Occipital lobe (tissue), 2 donors: ENCODE results near the gene PAM. TPM values are rescaled to one million over a fixed set of nuclear protein-coding genes. Genes with fewer than 3 reads are reported as not detected.
"Not testable (repeated sequence)": the region's sequence is repeated elsewhere in the genome, so short reads cannot be mapped to it uniquely, and the experiment has no call there.

Experiments used
- DNase-seq: peaks from one replicate; lab custom pipeline; 2025; lab: John Stamatoyannopoulos, UW
- total RNA-seq: library from RNA; depleted of rRNA; stranded (reverse); fragments of >200 nt; gene quantifications from one replicate; pipeline ENCODE4 v1.2.3, GENCODE V29; 2014

The PAM gene
- total RNA-seq, 1 donor from 2014 or later = 85.2 TPM

DNA sequence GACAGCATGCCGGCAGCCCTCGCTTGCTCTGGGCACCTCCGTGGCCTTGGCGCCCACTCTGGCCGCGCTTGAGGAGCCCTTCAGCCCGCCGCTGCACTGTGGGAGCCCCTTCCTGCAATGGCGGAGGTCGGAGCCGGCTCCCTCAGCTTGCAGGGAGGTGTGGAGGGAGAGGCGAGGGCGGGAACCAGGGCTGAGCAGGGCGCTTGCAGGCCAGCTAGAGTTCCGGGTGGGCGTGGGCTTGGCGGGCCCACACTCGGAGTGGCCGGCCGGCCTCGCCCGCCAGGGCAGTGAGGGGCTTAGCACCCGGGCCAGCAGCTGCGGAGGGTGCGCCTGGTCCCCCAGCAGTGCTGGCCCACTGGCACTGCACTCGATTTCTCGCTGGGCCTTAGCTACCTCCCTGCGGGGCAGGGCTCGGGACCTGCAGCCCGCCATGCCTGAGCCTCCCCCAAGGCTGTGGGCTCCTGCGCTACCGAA lies 3.2 kb upstream of the PAM start:
- DNase-seq = not testable (repeated sequence)

DNA sequence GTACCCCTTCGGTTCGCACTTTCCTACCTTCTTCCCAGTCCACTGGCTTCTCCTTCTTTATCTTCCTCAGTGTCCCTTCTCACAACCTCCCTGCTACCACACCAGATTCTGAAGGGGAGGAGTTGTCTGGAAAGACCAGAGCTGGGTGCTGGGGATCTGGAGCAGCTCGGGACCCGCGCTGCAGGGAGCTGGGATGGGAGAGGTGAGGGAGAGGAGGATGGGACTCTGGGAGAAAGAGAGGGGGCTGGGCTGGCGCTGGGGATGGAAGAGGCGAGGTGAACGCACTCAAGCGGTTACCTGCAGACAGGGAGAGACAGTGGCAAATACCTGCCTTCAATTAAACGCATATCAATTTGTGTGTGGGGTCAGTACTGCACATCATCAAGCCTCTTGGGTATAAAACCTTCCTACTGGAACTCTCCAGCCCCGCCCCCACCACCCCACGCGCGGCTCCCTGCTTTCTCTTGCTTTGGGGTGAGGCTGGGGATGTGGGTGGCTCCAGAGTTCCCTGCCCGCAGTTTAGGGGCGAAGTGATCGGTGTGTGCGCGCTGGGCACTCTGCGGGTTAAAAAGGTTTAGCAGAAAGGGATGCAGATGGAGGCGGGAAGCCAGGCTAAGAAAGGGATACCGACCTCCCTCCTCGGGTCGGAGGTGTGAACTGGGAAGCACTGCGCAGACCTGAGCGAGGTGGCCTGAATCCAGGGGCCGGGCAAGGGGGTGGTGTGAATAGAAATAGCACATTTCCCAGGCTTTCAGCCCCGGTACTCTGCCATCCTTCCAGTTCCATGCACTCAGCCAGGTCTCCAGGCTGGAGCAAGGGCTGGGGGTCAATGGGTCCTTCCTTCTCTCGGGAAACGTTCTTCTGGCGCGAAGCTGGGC lies 977 bp upstream of the PAM start:
- peak; percentile 18 for DNase-seq

DNA sequence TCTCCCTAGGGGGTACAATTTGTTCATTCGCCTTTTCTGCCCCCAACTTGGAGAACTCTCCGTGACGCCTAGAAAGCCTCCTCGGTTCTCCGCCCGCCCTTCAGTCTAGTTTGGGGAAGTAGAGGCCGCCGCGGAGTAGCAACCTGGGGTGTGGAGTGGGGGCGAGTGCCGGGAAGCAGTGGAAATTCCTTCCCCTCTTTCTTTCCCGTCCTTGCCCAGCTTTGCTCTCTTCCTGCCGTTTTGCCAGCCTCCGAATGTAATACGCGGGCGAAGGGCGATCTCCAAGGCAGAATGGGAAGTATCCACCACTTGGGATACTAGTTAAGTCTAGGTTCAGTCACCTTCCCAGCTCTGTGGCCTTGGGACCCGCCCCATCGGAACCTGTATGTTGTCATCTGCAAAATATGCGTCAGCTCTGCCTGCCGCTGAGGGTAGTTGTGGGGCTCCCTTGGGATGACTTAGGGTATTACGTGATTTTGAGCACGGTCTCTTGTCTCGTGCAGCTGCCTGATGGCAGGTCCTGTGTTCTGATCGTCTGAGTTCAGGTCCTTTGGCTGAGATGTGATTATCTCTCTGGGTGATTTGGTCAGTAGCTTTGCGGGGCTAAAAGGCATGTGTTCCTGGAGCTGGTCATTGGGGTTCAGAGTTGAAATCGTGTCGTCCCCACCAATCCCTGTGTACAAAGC lies 724 bp downstream of the PAM start:
- peak; percentile 46 for DNase-seq

DNA sequence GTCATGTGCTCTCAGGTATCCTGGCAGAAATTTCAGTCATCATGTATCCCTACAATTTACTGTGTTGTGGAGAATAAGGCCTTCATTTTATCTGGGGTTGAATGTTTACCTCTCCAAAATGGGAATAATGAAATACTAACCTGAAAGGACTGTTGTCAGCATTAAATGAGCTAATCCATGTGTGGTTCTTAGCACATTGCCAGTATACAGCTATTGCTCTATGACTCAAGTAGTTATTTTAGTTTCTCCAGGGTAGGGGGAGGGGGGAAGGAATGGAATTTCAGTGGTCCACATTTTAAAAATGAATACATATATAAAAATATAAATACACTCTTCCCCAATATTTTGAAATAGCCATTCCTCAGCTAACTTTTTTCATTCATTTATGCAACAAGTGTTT lies 3.5 kb downstream of the PAM start:
- DNase-seq = no peak

DNA sequence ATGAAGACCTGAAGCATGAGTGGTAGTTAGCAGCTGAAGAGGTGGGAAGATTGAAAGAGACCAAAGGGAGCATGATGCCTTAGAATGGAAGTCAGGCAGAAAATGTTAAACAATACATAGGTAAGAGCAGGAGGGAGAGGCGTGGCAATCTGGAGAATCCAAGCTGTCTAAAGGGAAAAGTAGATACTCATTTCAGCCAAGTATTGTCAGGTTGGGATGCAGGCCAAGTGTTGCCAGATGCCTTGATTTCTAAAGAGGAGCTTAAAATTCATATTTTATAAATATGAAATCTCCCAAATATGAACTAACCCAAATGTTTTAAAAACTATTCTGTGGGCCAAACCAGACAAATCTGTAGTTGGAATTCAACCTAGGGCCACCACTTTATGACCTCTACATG lies 4.2 kb downstream of the PAM start:
- no peak for DNase-seq

DNA sequence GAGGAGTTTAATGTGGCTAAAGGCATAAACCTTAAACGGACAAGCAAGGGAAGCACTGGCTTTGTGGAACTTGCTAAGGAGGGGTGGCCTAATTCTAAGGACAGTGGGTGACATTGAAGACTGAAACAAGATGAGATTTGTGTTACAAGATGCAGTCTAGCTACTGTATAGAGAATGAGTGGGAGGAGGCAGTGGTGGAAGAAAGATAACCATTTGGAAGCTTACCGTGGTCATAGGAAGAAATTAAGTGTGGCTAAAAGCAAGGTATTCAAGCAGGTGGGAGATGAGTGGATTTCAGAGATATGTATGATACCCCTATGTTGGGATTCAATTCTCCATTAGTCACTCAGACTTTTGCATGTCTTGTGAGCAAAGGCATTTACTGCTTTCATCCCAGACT lies 4.6 kb downstream of the PAM start:
- DNase-seq = no peak

DNA sequence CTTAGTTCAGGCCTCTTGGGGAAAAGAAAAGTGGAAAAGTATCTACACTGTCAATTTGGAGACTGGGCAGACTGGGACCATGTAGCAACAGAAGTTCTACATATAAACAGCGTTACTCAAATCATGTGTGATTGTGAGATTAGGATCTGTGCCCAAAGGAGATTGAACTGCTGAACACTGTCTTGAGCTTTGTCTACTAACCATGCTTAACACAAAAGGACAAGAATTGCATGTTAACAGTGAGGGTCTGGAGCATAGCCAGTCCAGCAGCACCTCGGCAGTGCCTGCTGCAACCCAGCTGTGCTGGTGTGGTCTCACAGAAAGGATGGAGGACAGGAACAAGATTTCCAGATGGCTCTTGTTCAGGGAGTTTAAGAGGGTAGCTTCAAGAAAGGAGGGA lies 5.7 kb downstream of the PAM start:
- no peak for DNase-seq

DNA sequence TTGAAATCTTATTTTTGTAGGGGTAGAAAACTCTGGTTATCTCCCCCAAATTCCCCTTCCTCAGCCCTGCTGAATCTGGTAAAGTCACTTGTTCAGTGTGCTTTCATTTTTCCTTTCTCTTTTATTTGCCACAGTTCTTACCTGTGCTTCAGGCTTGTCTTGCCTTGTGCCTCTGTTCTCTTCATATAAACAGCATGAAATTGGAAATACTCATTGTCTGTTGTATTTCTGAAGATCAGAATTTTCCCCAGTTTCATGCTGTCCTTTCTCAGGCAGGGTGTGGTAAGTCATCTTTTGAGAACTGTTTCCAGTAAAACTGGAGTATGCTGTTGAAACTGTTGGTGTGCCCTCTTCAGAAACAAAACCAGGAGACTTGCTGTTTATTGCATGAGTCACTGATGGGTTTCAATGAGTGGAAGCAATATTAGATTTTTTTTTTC lies 7.0 kb downstream of the PAM start:
- no peak for DNase-seq

DNA sequence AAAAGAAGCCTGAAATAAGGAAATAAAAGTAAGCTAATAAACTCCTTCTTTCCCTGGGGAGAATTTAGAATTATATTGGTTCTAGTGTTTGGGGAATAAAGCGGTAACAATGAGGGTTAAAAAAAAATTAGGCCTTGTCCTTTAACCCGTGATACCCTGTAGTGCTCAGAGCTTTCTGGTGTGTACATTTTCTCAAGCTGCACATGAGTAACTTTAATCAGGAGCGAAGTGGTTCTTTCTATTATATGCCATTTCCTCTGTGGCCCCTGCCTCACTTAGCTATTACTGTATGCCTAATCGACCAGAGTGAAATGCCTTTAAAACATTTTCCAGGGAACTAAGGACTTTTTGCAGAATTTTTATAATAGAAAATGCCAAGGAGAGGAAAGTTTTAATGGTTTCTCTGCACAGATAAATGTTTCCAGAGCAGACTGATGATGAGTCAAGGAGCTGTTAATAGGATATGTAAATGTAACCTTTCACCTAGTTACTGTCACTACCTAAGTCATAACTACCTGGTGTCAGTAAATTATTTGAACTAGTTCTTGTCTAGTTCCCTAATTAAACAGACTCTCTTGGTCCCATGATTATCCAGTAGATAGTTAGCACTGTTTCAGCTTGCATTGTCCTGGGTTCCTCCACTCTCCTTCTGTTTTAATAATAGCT lies 7.6 kb downstream of the PAM start:
- DNase-seq = no peak

DNA sequence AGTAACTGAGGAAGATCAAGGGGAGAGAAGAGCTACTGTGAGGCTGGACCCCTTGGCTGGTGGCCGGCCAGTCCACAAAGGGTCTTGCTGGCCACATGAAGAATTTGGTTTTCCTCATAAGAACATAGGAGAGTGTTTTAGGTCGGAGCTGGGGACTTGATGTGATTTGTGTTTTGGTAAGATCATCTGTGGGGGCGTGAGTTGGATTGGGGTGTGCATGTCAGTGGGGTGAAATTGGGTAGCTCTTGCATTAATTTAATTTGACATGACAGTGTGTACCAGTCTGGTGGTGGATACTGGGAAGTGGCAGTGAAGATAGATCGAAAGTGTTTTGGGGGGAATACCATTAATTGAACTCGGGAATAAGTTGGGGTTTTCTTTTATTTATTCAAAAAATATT lies 8.6 kb downstream of the PAM start:
- DNase-seq = no peak

DNA sequence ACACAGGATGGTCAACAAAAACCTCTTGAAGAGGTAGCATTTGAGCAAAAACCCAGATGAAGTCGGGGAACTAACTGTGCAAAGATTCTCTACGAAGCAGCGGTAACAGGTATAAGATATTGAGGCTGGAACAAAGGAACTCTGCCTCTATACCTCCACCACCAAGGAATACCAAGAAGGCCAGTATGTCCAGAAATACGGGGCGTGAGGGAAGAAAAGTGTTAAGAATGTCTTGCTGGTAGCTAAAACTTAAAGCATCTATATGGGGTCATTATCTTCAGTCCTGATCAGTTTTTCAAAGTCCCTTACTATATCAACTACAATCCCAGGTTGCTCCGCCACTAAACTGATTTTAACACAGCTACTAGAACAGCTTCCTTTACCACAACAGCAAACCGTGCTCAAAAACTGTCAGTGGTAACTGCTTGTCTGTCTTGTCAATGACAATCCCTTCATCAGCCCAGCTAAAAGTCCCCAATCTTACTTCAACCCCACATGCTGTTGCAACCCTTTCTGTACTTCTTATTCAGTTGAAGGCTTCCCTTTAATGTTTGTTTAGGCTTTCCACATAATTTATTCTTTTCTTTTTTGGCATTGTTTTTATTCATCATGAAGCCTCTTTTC lies 9.4 kb downstream of the PAM start:
- no peak for DNase-seq

DNA sequence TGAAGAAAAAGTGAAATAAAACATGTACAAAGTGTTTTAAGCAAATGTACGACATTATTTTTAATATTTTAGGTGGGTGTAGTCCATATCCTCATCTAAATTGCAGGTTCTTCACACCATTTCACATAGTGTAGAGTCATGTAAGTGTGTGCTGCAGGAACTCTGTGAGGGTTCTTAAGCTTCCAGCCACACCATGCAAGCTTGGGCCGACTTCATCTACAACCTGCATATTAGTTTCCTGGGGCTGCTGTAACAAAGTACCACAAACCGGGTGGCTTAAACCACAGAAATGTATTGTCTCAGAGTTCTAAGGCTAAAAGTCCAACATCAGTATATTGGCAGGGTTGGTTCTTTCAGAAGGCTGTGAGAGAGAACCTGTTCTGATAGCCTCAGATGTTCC lies 10.2 kb downstream of the PAM start:
- no peak for DNase-seq

DNA sequence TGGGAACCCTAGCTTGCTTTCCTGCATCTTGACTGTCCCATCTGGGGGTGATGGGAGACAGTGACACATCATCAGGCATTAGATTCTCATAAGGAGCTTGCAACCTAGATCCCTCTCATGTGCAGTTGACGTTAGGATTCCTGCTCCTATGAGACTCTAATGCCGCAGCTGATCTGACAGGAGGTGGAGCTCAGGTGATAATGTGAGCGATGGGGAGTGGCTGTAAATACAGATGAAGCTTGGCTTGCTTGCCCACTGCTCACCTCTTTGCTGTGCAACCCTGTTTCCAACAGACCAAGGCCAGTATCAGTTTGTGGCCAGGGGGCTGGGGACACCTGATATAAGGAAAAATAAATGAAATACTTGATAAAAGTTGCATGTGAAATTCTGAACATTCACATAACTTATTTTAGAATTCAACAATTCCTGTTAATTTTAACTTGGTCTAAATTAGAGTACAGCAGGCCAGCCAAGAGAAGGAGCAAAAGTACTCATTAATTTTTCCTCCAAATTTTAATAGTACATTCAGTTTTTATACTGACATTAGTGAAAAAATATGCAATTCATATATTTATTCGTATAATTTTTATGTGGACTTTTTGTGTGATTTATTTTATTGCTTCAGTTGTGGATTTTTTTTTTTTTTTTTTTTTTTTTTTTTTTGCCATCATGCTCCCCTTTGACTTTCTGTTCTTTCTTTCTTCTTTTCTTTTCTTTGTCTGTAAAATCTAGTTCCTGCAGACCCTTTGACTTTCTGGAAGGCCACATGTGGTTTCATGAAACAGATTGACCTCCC lies 11.4 kb downstream of the PAM start:
- no peak for DNase-seq

DNA sequence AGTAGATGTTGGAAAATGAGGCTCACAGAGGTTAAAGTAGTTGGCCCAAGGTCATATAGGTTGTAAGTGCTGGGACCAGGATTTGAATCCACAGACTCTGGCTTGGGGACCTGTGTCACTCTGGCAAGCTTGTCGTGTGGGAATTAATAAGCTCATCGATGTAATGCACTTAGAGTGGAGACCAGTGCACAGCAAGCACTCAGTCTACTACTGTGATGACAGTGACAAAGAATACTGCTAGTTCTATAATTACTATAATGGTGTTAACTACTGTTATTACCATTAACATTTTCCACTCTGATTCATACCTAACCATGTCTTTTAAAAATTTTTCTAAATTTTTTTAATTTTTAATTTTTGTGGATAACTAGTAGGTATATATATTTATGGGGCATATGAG lies 12.8 kb downstream of the PAM start:
- DNase-seq = no peak

DNA sequence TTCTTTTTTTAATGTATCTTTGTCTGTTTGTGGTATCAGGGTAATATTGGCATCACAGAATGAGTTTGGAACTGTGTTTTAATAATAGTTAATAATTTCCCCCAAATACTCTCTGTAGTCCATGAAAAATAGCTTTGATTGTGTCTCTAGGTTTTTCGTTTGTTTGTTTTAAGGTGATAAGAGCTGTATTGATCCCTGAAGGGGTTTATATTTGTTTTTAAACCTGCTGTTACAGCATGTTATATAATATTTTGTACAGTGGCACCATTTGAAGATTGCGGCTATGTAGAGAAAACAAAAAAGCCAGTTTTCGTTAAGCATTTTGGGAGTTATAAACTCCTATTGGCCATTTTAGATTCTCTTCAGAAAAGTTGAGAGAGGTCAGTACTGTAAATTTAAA lies 15.7 kb downstream of the PAM start:
- DNase-seq = no peak

DNA sequence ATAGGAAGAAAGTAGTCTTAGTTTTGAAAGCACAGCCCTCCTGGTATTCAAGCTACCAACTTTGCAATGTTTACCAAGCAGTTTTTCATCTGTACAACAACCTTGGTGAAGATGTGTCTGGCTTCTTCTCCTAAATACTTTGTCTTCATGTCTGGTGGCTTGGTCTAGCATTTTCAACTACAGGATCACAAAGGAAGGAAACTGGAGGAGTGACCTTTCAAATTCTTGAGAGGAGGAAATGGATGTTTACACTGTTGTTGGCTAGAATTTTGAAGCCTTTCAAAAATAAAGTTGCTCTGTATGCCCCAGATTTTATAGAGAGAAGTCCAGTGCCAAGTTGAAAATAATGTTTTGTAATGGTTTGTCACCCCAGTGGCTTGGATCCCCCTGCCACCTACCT lies 16.3 kb downstream of the PAM start:
- no peak for DNase-seq

DNA sequence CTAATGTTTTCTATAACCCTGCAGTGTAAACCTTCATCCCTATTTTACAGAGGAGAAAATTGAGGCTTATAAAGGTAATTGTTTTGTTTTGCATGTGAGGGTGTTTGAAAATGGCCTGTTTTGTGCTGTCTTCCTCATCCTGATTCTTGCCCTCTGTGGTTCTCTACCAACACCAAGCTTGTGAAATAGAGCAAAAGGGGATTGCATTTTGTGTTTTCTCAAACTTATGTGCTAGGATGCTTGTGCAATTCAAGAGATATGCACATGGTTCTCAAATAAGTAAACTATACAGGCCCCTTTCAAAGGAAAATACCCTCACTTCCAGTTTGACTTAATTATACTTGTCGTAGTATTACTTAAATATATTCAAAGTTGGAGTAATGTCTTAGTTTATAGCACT lies 17.2 kb downstream of the PAM start:
- no peak for DNase-seq

DNA sequence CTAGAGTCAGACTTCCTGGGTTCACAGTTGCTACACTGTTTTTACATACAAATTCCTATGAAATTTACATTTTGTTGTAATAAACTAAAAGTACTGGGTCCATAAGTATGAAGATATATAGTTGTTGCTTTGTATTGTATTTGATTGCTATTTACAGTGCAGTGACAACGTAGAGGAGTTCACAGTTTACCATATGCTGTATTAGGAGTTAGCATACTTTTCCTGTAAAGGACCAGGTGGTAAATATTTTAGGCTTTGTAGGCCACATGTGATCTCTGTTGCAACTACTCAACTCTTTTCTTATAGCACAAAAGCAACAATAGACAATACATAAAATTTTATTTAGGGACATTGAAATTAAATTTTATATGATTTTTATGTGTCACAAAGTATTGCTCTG lies 18.0 kb downstream of the PAM start:
- DNase-seq = no peak

DNA sequence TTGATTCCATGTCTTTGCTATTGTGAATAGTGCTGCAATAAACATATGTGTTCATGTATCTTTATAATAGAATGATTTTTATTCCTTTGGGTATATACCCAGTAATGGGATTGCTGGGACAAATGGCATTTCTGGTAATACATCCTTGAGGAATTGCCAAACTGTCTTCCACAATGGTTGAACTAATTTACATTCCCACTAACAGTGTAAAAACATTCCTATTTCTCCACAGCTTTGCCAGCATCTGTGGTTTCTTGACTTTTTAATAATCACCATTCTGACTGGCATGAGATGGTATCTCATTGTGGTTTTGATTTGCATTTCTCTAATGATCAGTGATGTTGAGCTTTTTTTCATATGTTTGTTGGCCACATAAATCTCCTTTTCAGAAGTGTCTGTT lies 20.7 kb downstream of the PAM start:
- not testable (repeated sequence) for DNase-seq

DNA sequence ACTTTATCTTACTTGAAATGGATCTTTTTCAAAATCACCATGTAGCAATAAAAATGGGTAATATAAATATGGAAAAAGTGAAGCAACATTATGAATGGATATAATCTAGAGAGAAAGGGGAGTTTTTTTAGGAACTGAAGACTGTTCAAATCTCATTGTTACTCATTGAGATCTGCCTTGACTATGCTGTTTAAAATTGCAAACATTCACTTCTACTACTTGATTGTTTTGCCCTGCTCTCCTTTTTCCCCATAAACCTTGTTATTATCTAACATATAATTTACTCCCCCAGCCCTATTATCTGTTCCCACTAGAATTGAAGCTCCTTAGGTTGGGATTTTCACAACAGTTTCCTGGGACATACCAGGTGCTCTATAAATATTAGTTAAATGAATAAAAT lies 22.0 kb downstream of the PAM start:
- DNase-seq = no peak

DNA sequence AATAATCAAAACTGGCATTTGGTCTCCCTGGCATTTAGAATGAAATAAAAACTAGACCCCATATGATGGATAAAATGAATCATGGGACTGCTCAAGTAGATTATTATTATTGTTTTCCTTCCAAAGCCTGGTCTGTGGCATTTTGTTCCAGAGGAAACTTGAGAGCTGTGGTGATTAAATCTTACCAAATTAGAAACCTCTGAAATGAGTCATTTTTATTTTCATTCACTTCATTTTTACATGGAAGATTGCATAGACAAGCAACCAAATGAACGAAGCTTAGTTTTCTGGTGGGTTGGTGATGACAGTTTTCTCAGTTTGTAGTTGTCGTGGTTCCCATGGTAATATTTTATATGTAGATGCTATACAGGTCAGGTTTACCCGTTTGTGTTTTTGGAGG lies 23.4 kb downstream of the PAM start:
- no peak for DNase-seq
